K562 (cell line): ENCODE measurements around the gene ANKS1B. TPM values are rescaled to one million over a fixed set of nuclear protein-coding genes. Genes with fewer than 3 reads are reported as not detected.

Source experiments
- ATAC-seq: fragments of 200-7000 bp; cut with Tn5 transposase; 3 replicates; pipeline ENCODE4 v1.9.1; 2020; ENCODE audit warnings: moderate library complexity
- BruUV-seq: library from RNA; stranded (reverse); fragments of 400-500 nt; replicated peaks from 2 replicates; lab custom pipeline; 2021; lab: Mats Ljungman, UMichigan
- CTCF ChIA-PET: fragments of 300-600 bp; formaldehyde crosslinking; extraction: SDS; loops from one replicate; lab custom pipeline; 2021; ENCODE audit warnings: low intra/inter-chr PET ratio; lab: Yijun Ruan, JAX
- POLR2A ChIA-PET: fragments of 300-600, 350-650 bp; sonication (Branson Sonifier 250); formaldehyde crosslinking; extraction: SDS; loops from one replicate; lab custom pipeline; 2021; ENCODE audit warnings: antibody characterized with exemption, inconsistent platforms; lab: Yijun Ruan, JAX
- DNase-seq, 4 experiments: peaks; one replicate each; pipeline versions ENCODE4 v3.0.0 to v3.0.0-alpha.2; 2011 to 2018; ENCODE audit warnings: low spot score in 3 of 4, mixed read lengths in 3 of 4; ENCODE audit errors: extremely low read depth in 1 of 4
- FAIRE-seq: peaks from 2 replicates; lab custom pipeline; 2011; peaks lifted over from hg19 to GRCh38; lab: Jason Lieb, UNC
- H2AFZ ChIP-seq: 2 replicates; pipeline ENCODE4 v1.6.0; 2011; ENCODE audit warnings: low read depth, low read length, control low read depth, inconsistent platforms
- H3K27ac ChIP-seq: fragments of 200-600 bp; 3 replicates; pipeline ENCODE4 v1.8.0; 2011; ENCODE audit warnings: low read depth, mild to moderate bottlenecking, control low read depth, inconsistent platforms, low read length, moderate library complexity, mixed read lengths; ENCODE audit errors: extremely low read depth
- H3K27me3 ChIP-seq, 2 experiments: fragments of 300-600 bp in 1 of 2; 2 replicates in 1 of 2; 3 replicates in 1 of 2; pipeline versions ENCODE4 v1.6.0 to v1.8.0; 2011; ENCODE audit warnings: inconsistent platforms in 2 of 2, low read length in 2 of 2, mild to moderate bottlenecking in 1 of 2, mixed read lengths in 1 of 2, moderate library complexity in 1 of 2; ENCODE audit not compliant: control insufficient read depth in 2 of 2, insufficient read depth in 2 of 2
- H3K36me3 ChIP-seq: fragments of 300-600 bp; 3 replicates; pipeline ENCODE4 v1.8.0; 2011; ENCODE audit warnings: mild to moderate bottlenecking, low read length, inconsistent platforms; ENCODE audit not compliant: control insufficient read depth, insufficient read depth
- H3K4me1 ChIP-seq, 2 experiments: fragments of 200-600 bp in 1 of 2; replicated peaks in 1 of 2; 2 replicates in 1 of 2; 3 replicates in 1 of 2; pipeline versions ENCODE4 v1.5.1 to v1.8.0; 2011; ENCODE audit warnings: inconsistent platforms in 2 of 2, low read length in 2 of 2, mild to moderate bottlenecking in 1 of 2, mixed read lengths in 1 of 2, moderate library complexity in 1 of 2; ENCODE audit not compliant: control insufficient read depth in 2 of 2, insufficient read depth in 2 of 2
- H3K4me2 ChIP-seq: 2 replicates; pipeline ENCODE4 v1.6.1; 2011; ENCODE audit warnings: low read length, control low read depth, inconsistent platforms, mixed read lengths; ENCODE audit not compliant: insufficient read depth
- H3K4me3 ChIP-seq: fragments of 200-600 bp; sonication (generic), shearing (Covaris generic); 2 replicates; pipeline ENCODE4 v1.5.1; 2016; ENCODE audit warnings: control low read depth, inconsistent platforms
- H3K79me2 ChIP-seq: fragments of 200-600 bp; 3 replicates; pipeline ENCODE4 v1.8.0; 2011; ENCODE audit warnings: low read length, inconsistent platforms; ENCODE audit not compliant: control insufficient read depth, insufficient read depth
- H3K9ac ChIP-seq, 2 experiments: 2 replicates each; pipeline versions ENCODE4 v1.6.0 to v1.6.1; 2011; ENCODE audit warnings: low read depth in 2 of 2, low read length in 2 of 2, control low read depth in 1 of 2, inconsistent platforms in 1 of 2, mild to moderate bottlenecking in 1 of 2, mixed read lengths in 1 of 2; ENCODE audit not compliant: insufficient read depth in 1 of 2
- H3K9me1 ChIP-seq: one replicate; pipeline ENCODE4 v1.6.0; 2011; ENCODE audit warnings: inconsistent platforms, mild to moderate bottlenecking, low read length, moderate library complexity; ENCODE audit not compliant: control insufficient read depth, insufficient read depth
- H3K9me3 ChIP-seq: replicated peaks from 2 replicates; pipeline ENCODE4 v1.5.1; 2011; ENCODE audit warnings: low read depth, low read length, inconsistent platforms; ENCODE audit not compliant: control insufficient read depth, insufficient read depth
- H4K20me1 ChIP-seq: replicated peaks from 2 replicates; pipeline ENCODE4 v1.6.1; 2011; ENCODE audit warnings: low read length, inconsistent platforms, mixed read lengths; ENCODE audit not compliant: control insufficient read depth, insufficient read depth
- THRAP3 ChIP-seq: fragments of 450-650 bp; IDR thresholded peaks from 2 replicates; pipeline ENCODE4 v1.6.1; 2016; ENCODE audit warnings: mild to moderate bottlenecking, inconsistent platforms, borderline replicate concordance
- ZNF655 ChIP-seq: fragments of 250-450 bp; sonication (Bioruptor Pico); IDR thresholded peaks from 2 replicates; pipeline ENCODE4 v1.5.0; 2021
- ZNF79 ChIP-seq: fragments of 250-450 bp; sonication (Bioruptor Pico); IDR thresholded peaks from 2 replicates; pipeline ENCODE4 v1.4.0; 2020; ENCODE audit warnings: low read depth, mild to moderate bottlenecking, moderate library complexity
- WGBS: fragments of 100-300 bp; shearing (Covaris generic); methylation state at CpG from one replicate; pipeline ENCODE4 v1.1.6; 2016; ENCODE audit warnings: low coverage, mixed read lengths; ENCODE audit not compliant: insufficient coverage; ENCODE audit errors: missing lambda C conversion rate; 5-methylcytosine and 5-hydroxymethylcytosine counted together
- in situ Hi-C: fragments of 300-500 bp; cut with MboI; formaldehyde crosslinking; loops from 4 replicates; pipeline ENCODE4 v1.15.0; 2018; ENCODE audit warnings: inconsistent platforms, mixed read lengths
- intact Hi-C: fragments of 100-400 bp; cut with micrococcal nuclease; formaldehyde crosslinking; loops from 2 replicates; pipeline ENCODE4 v1.14.2; 2022
- polyA plus RNA-seq, 8 experiments: library from polyadenylated mRNA; depleted of rRNA in 4 of 8; stranded (reverse) in 5 of 8; unstranded in 3 of 8; fragments of >200 nt; fragmentation: Nextera tagmentation in 2 of 8; fragmentation: Illumina TruSeq in 1 of 8; extraction: Ambion mirVana in 2 of 8; extraction: Trizol in 1 of 8; gene quantifications; 2 replicates each; pipeline versions ENCODE4 v1.2.1 to v1.2.3, GENCODE V29; 2011 to 2014; ENCODE audit warnings: inconsistent platforms in 1 of 8, missing spikeins in 1 of 8
- total RNA-seq, 7 experiments: library from RNA; depleted of rRNA in 6 of 7; stranded (reverse); fragments of >200 nt in 6 of 7; fragmentation: Illumina TruSeq in 2 of 7; extraction: Trizol in 2 of 7; gene quantifications; 2 replicates each; pipeline versions ENCODE4 v1.2.1 to v1.2.3, GENCODE V29; 2011 to 2021; ENCODE audit warnings: low replicate concordance in 1 of 7

ANKS1B gene
- total and polyA plus RNA-seq, 9 of the 15 experiments (the other 6 are each of a cell fraction or from before 2014, with no cell fraction given): 0.04 to 0.47 (median 0.28) TPM; not detected in 4

GRCh38 chr12:99231031-99231430 lies 753.7 kb downstream of the ANKS1B start (continued):
- TF ChIP-seq ZNF79 (CRISPR knock-in tag) (no peak), THRAP3 (no peak)

- DNase-seq: no peak
- Histone ChIP-seq H3K27me3 (no peaks in the 10 kb centered on the region), H3K9me1 (no peaks in the 10 kb centered on the region), H3K4me1 (no peaks in the 10 kb centered on the region), H3K79me2 (no peaks in the 10 kb centered on the region), H3K9ac (no peak overlapping the region), H3K36me3 (no peaks in the 10 kb centered on the region), H4K20me1 (no peaks in the 10 kb centered on the region), H3K9me3 (no peaks in the 10 kb centered on the region), H2AFZ (no peak overlapping the region), H3K4me2 (no peak overlapping the region), H3K27ac (no peak overlapping the region)
- WGBS: 0% methylated on average over 5 of the region's 5 CpGs
- no peak for ATAC-seq
- POLR2A ChIA-PET: no interaction called here
- no peak for FAIRE-seq
- in situ Hi-C loops (no loop called here), intact Hi-C loops (no loop called here)
- BruUV-seq: no TSS peak
- CTCF ChIA-PET: no interaction called here
- TF ChIP-seq ZNF655 (CRISPR knock-in tag): no peak
- TF ChIP-seq, all 486 proteins: peak for 0
- no peak overlapping the region for H3K4me3 ChIP-seq
These were observed 760.5 kb downstream of the ANKS1B start for GRCh38 chr12:99224237-99224636.
